ENCODE results near the gene PPP4R2.

PPP4R2 gene, protein sequence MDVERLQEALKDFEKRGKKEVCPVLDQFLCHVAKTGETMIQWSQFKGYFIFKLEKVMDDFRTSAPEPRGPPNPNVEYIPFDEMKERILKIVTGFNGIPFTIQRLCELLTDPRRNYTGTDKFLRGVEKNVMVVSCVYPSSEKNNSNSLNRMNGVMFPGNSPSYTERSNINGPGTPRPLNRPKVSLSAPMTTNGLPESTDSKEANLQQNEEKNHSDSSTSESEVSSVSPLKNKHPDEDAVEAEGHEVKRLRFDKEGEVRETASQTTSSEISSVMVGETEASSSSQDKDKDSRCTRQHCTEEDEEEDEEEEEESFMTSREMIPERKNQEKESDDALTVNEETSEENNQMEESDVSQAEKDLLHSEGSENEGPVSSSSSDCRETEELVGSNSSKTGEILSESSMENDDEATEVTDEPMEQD

DNA sequence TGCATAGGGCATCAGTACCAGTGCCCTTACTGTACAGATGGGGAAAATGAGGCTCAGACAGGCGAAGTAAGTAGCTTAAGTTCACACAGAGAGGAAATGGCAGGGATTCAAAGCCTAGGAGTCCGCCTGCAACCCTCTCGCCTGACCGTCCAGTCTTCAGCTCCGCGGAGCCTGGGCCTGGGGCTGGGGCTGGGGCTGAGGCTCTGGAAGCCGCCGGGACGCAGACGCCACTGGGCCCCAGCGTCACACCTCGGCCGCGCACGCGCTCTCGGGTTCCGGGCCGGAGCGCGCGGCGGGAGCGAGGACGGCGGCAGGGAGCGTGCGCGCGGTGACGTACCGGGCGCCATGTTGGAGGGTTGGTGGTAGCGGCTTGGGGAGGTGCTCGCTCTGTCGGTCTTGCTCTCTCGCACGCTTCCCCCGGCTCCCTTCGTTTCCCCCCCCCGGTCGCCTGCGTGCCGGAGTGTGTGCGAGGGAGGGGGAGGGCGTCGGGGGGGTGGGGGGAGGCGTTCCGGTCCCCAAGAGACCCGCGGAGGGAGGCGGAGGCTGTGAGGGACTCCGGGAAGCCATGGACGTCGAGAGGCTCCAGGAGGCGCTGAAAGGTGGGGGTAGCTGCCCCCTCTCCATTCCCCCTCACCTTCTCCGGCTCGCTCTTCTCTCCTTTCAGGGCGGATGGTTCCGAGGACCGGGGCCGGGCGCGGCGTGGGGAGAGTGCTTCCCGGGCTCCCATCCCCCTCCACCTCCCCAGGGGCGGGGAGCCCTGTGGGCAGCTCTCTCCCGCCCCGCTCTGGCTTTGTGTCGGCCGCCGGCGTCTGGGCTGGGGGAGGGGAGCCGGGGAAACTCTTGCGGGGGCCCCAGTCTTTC is at the start of gene PPP4R2:
TSS of gene PPP4R2 (plus strand) at position 339 of the 861 bp plus-strand sequence. CDS start at position 566, 227 bp downstream.
- DNase-seq (ENCODE audit: low read depth, low spot score), result peak; percentile 97

DNA sequence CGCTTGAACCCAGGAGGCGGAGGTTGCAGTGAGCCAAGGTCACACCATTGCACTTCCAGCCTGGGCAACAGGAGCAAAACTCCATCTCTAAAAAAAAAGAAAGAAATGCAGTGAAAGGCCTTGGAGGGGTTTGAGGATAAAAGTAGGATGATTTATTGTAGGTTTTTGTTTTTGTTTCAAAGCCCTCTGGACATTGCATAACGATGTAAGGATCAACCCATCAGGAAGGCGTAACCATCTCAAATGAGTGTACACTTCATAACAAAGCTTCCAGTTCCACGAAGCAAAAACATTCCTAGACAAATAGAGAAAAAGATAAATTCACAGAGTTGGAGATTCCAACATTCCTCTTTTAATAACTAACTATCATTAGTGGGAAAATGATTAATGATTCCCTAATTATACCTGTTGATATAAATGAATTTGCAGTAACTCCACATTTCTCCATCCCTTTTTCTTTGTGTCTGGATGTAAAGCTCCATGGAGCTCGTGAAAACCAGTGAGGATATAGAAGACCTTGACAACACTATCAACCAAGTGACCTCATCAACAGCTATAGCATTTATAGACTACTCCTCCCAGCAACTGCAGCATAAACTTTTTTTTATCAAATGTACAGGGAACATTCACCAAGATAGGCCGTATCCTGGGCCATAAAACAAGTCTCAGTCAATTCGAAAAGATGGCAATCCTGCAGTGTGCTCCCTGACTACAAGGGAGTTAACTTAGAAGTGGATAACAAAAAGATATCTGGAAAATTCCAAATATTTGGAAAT is 48.7 kb upstream of the PPP4R2 start:
- no peak for DNase-seq (ENCODE audit: low read depth, low spot score)

DNA sequence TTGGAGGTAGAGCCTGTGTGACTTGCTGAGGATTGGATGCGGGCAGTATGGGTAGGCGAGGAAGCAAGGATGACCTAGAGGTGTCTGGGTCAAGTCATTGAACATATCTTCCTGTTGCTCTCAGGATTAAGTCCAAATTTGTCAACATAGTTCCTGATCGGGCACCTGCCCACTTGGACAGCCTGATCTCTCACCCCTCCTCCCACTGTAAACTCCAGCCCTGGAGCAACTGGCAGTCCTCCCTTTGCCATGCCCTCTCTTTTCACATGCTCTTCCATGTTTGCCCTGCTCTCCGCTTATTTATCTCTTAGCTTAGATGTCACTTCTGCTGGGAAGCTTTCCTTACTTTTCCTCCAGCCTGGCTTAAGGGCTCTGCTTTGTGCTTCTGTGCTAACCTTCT is 47.6 kb upstream of the PPP4R2 start:
- DNase-seq (ENCODE audit: low read depth, low spot score), result no peak

DNA sequence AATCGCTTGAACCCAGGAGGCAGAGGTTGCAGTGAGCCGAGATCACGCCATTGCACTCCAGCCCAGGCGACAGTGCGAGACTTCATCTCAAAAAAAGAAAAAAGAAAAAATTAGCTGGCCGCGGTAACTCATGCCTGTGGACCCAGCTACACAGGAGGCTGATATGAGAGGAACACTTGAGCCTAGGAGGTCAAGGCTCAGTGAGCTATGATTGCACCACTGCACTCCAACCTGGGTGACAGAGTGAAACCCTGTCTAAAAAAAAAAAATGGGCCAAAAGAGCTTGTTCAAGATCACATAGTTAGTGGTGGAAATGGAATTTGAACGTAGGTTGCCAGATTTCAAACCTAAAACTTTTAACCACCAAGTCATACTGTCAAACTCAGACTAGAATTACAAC is 46.2 kb upstream of the PPP4R2 start:
- DNase-seq (ENCODE audit: low read depth, low spot score), result no peak

DNA sequence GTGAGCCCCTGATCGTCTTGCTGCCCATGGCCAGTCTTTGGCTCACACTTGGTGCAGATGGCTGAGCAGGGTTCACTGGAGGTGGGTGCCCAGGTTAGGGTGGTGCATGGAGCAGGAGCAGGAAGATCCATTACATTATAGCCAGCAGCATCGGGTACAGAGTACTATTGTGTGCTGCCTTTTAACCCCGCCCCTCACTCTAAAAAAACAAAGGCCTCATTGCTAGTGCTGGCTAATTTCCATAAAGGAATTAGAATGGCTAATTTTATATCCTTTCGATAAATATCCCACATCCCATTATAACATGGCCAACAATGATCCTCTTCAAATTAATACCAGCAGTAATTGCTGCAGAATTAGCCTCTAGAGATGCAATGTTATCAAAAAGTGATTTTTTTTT is 45.8 kb upstream of the PPP4R2 start:
- DNase-seq (ENCODE audit: low read depth, low spot score), result no peak

DNA sequence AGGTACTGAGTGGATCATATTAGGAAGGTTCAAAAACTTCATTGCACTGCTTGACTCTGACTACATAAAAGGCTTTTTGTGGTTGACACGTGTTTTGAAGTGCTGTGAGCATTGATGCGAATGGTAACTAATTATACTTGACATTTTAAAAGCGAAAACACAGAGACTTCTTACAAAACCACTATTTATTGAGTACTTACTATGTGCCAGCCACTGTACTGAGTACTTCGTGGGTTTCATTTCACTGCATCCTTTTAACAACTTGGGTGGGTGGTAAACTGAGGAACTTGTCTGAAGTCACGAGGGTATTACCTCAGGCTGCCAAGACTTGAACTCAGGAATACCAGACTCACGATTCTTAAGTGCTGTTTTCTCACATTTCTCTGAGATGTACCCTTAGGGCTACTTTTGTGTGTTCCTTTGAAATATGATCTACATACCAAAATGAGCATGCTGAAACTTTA is 45.3 kb upstream of the PPP4R2 start:
- DNase-seq (ENCODE audit: low read depth, low spot score), result peak; percentile 16

DNA sequence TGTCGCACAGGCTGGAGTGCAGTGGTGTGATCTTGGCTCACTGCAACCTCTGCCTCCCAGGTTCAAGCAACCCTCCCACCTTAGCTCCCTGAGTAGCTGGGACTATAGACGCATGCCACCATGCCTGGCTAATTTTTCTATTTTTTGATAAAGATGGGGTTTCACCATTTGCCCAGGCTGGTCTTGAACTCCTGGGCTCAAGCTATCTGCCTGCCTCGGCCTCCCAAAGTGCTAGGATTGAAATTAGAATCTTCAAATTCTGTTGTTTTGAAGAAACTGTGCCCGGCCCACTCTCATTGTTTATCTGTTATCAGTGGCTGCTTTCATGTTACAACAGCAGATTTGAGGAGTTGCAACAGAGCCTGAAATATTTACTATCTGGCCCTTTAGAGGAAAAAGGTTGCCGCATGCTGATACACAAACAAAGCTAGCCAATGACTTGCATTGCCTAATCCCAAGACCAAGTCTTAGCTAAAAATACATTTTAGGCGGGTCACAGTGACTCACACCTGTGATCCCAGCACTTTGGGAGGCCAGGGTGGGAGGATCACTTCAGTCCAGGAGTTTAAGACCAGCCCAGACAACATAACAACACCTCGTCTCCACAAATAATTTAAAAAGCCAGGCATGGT is 43.2 kb upstream of the PPP4R2 start:
- no peak for DNase-seq (ENCODE audit: low read depth, low spot score)

DNA sequence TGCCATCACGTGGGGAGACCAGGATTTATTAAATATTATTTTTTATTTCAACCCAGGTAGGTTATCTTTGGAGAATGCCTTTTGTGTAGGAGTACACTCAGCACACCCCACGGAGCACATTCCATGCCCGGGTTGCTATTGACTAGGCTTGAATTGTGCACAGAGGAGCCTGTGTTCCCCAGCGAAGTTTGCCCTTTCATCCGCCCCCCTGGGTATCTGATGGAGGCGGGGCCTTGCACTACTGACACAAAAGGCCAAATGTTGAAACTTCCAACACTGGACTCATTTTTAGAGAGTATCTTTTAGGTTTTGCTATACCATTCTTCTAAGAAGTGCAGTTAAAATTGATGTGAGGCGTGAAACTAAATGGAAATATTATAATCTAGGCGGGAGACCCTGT is 39.3 kb upstream of the PPP4R2 start:
- DNase-seq (ENCODE audit: low read depth, low spot score), result no peak

DNA sequence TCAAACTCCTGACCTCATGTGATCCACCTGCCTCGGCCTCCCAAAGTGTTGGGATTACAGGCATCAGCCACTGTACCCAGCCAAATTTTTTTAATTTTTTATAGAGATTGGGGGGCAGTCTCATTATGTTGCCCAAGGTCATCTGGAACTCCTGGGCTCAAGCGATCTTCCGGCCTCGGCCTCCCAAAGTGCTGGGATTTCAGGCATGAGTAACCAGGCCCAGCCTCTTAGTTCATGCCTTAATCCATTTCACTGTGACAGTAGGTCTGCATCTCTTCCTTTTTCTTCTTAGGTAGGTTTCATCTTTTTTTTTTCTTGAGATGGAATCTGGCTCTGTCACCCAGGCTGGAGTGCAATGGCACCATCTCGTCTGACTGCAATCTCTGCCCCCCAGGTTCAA is 37.3 kb upstream of the PPP4R2 start:
- no peak for DNase-seq (ENCODE audit: low read depth, low spot score)

DNA sequence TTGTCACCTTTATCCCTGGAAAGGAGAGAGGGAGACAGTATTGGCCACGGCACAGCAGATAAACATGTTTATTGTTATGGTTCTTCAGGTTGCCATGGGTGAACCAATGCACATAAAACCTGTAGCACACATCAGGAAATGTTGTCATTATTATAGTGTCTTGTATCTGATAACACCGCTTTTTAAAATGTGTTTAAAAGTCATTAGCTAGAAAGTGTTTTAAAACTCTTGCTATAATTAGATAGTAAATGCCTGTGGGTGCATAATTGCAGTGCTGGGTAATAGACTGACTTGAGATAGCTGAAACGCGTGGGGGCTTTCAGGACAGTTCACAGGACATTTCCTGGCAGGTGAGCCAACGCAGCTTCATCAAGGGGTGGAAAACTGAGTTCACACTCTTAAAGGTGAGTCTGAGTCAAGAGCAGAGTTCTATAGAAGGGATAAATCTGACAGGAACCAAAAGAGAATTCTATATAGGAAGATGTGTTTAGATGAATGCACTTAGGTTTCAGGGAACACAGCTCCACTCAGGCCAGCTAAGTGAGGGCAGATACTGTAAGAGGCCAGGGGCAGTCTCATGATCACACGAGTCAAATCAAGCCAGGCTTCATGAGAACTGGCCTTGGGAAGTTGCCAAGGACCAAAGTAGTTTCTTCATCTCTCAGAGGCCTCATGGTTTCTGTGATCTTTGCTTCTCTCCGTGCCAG is 35.6 kb upstream of the PPP4R2 start:
- DNase-seq (ENCODE audit: low read depth, low spot score), result peak; percentile 53

DNA sequence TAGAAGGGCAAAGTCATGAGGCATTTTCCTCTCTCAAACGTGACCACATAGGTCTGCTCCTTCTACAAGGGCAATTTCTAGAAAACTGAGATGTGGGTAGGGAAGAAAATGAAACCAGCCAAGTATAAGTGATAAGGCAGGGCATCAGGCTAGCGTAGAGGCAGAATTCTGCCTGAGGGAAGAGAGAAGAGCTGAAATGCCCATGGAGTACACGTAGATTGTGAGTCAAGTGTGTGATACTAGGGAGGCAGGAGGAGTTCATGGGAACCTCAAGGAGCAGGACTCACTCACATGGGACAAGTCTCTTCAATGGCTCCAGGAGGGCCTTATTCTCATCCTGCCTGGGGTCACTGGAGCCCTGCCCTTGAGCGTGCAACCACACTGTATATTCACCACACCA is 34.9 kb upstream of the PPP4R2 start:
- no peak for DNase-seq (ENCODE audit: low read depth, low spot score)

DNA sequence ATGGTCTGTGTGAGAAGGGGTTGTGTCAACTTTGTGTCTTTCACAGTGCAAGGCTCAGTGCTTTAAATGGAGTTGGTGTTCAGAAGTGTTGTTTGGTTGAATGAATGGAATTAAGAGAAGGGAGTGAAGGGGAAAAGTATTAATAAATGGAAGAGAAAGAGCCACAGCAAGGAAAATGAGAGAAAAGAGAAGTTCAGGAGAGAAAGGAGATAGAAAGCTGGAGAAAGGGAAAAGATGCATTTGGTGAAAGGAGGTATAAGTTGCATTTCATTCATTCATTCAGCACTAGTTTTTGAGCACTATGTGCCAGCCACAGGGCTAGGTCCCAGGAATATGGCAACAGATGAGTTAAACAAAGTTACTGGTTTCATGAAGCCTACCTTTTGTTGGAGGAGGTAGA is 34.3 kb upstream of the PPP4R2 start:
- DNase-seq (ENCODE audit: low read depth, low spot score), result no peak

DNA sequence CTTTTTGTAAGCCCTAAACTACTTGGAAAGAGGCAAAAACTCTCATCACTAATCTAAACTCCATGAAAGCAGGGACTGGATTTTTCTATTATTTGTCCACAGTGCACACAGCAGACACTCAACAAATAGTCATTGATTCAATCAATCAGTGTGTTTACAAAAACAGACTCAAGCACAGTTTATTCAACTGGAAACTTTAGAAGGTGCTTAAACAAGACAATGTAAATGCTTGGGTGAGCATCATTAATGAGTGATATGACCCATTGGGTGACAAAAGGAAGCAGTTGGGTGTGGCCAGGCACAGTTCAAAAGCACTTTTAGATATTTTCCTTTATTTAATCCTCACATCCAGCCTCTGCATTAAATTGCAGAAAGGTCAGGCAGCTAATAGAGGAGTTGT is 32.0 kb upstream of the PPP4R2 start:
- DNase-seq (ENCODE audit: low read depth, low spot score), result no peak

DNA sequence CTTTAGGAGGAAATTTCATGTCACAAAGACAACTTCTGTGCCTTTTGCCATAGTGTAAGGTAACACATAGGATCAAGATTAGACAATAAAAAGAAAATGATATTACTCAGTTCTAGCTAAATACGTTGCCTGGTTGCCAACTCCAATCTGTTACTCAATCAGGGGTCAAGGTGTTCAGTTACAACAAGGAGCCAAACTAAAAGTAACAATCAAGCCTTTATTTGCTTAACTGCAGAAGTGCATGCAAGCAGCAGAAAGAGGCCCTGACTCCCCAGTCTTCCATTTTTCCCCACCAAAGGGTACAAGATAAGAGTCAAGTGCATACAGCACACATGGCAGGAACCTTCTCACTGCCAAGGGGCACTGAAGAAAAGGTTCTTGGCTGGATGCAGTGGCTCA is 28.3 kb upstream of the PPP4R2 start:
- no peak for DNase-seq (ENCODE audit: low read depth, low spot score)

DNA sequence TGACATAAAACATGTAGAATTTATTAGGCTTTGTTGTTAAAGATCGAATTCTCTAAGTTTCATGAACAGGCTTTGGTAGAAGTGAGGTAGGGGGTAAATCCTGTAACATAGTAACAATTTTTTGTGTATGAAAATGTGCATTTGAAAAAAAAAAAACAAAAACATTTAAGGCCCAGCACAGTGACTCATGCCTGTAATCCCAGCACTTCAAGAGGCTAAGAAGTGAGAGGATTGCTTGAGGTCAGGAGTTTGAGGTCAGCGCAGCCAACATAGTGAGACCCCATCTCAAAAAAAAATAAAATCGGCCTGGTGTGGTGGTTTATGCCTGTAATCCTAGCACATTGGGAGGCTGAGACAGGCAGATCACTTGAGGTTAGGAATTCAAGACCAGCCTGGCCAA is 26.8 kb upstream of the PPP4R2 start:
- DNase-seq (ENCODE audit: low read depth, low spot score), result no peak

DNA sequence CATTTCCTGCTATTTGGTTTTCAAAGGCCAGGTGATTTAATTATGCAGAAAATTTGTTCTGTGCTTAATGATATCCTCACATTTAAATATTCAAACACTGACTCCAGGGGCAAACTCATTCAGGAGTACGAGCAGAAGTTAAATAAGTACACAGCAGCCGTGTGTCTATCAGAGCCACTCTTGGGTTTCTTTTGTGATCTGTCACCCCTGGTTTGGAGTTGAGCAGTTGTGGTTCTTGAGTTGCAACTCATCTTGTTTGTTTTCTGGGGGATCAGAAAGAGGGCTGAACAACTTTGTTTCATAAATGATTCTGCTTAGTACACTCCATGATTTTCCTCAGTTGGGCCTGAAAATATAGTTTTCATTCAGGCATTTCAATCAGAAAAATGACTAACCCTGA is 25.7 kb upstream of the PPP4R2 start:
- no peak for DNase-seq (ENCODE audit: low read depth, low spot score)

DNA sequence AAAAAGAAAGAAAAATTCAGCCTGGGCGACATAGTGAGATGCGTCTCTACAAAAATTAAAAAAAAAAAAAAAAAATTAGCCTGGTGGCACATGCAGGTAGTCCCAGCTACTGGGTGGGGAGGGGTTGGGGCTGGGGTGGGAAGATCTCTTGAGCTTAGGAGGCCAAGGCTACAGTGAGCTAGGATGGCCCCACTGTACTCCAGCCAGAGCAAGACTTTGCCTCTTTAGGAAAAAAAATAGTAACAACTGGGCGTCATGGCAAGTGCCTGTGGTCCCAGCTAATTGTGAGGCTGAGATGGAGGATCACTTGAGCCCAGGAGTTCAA is 23.9 kb upstream of the PPP4R2 start:
- DNase-seq (ENCODE audit: low read depth, low spot score), result no peak

DNA sequence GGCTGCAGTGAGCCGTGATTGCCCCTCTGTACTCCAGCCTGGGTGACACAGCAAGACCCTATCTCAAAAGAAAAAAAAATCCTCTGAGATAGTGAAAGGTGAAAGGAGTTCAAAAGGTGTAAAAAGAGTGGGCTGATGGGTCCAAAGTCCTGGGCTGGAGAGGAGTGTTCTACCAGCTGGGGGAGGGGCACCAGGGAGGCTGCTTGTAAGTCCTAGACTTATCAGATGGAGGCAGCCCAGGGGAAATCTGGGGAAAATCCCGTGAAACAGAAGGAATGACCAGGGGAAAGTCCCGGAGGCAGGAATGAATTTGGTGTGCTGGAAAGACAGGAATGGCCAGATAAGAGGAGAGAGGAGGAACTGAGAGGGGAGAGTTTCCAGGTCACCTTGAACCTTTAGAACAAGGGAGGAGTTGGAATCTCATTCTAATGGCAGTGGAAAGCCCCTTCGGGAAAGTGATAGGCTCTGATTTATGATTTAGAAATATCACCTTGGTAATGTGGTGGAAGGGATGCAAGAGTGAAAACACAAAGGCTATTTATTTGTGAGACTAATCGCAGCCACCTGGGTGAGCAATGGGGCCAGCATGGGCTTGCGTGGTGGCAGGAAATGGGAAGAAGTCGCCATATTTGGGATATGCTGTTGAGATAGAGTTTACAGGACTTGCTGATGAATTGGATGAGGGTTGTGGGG is 23.4 kb upstream of the PPP4R2 start:
- DNase-seq (ENCODE audit: low read depth, low spot score), result peak; percentile 26

DNA sequence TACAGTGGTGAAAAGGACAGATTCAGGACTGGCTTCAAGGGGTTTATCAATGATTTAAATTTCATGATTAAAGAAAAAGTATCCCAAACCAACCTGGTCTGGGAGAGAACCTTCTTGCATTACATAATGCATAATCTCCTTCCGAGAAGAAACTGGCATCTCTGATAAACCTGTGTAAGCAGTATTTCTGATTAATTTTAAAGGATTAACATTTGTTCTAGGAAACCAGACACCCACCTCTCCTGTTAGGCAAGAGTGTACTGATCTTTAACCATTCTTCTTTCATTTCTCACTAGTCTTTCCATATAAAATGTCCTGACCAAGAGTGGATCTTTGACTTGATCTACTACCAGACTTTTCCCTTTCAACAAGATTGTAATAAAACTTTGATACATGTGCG is 22.8 kb upstream of the PPP4R2 start:
- no peak for DNase-seq (ENCODE audit: low read depth, low spot score)

DNA sequence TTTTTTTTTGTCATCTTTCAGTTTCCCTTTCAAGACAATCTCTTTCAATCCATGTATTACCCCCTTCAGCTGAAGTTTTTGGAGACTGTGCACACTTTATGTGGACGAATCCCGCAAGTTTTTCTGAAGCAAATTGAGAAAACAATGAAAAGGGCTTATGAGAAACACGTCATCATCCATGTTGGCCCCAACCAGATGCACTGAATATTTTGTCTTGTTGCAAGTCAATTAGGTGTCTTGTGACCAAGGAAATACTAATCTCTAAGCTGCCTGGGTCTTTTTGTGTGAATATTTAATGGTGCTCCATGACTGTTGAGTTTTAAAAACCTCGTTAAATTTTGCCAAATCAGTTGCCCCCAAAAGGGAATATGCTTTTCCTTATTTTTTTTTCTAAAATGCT is 21.7 kb upstream of the PPP4R2 start:
- DNase-seq (ENCODE audit: low read depth, low spot score), result no peak
